ENCODE measurements around the gene NPB.
A peak's percentile ranks its signal among the peaks of the same experiment; 100 is the strongest.

Gene NPB

GRCh38 chr17:81902023-81902652 lies at the start of gene NPB:
Gene NPB (plus strand): TSS chr17:81902238. CDS start chr17:81902278, 40 bp downstream.
- no peak for DNase-seq

GRCh38 chr17:81854974-81855774 lies 46.9 kb upstream of the NPB start:
- DNase-seq, result peak; percentile 12

- no peak for DNase-seq
These were observed 43.7 kb upstream of the NPB start for GRCh38 chr17:81858170-81858966.

GRCh38 chr17:81858967-81859905 lies 42.8 kb upstream of the NPB start:
- no peak for DNase-seq

- no peak for DNase-seq
These were observed 41.9 kb upstream of the NPB start, which contains the start of gene P4HB for GRCh38 chr17:81859906-81860755. Gene P4HB (minus strand): TSS chr17:81860535. CDS start chr17:81860471, 64 bp downstream.

GRCh38 chr17:81860756-81861568 lies 41.1 kb upstream of the NPB start:
- DNase-seq, result peak; percentile 99

DNA sequence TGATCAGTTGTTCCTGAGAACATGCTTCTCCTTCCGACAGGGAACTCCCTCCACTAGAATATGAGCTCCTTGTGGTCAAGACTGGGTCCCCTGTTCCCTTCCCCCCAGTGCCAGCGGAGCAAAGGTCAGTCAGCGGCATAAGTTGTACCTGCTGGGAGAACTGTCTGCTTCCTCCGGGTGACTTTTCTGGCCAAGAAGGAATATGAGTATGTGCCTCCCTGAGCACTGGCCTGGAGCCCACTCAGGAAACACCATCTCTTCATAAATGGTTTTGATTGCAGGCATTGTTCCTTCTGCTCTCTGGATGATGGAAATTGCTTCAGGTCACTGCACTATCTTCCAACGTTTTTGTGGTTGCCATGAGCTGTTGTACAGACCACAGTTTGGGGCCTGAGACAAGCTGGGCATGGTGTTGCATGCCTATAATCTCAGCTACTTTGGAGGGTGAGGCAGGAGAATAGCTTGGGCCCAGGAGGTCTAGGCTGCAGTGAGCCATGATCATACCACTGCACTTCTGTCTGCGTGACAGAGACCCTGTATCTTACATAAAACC lies 38.8 kb upstream of the NPB start:
- DNase-seq, result no peak

DNA sequence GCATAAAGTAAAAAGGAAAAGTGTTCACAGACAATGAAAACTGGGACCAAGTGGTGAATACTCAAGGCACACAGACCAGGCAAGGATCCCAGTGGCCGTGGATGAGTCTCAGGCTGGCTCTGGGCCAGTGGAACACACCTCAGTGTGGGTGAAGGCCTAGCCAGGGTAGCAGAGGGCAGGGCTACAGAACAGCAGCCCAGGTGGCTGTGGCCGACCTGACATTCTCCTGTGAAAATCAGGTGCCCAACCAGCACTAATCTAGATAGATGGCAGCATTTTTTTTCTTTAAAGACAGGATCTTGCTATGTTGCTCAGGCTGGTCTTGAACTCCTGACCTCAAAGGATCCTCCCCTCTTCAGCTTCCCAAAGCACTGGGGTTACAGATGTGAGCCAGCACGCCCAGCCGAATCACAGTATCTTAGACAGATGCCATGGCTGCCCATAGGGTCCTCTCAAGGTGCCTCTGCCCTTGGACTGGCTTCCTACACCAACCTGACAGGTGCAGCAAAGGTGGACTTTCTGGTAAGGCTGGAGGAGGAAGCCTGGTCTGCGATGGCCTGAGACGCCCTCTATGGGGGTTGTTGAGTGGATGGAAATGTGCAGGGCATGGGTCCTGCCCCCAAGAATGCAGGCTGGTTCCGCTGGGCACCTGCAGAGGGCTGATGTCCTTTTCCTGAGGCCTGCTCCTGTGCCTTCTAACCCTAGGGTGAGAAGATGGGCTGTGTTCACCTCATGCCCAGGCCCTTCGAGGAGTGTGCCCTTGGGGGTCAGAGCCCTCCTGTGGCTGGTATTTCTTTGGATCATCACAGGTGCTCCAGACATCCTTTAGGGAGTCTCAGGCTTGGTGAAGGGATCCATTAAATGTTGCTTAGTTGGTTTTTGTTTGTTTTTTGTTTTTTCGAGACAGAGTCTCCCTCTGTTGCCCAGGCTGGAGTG lies 37.9 kb upstream of the NPB start:
- DNase-seq, result no peak

GRCh38 chr17:81865358-81865732 lies 36.7 kb upstream of the NPB start:
- no peak for DNase-seq

- no peak for DNase-seq
These were observed 36.2 kb upstream of the NPB start for GRCh38 chr17:81865733-81866439.

DNA sequence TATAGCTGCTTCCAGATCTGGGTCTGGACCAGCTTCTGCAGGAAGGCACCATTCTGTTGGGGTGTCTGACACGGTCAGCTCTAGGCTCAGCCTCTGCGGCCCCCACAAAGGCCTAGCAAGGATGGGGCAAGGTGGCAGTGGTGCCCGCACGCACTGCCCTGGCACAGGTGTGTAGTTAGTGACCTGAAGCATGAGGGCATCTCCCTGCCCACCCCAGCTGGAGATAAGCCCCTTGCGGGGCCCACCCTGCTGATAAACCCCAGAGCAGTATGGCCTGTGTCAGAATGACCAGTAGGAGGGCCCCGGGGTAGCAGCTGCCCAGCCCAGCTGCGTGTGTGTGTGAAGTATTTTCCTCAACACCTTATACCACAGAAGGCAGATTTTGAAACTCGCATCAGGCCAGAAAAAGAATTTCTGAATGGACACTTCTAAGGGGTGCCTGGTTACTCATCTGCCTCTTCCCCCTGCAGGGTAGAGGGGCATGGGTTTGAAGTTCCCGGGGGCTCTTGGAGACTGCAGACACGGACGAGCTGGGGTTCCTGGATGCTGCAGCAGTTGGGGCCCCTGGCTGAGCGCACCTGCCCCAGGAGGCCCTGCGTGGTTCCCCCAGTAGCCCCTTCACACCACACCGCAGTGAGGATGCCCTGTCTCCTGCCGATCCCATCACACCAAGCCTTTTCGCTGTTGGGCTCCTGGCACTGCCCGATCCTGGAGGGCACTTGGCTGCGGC lies 35.4 kb upstream of the NPB start:
- DNase-seq, result no peak

DNA sequence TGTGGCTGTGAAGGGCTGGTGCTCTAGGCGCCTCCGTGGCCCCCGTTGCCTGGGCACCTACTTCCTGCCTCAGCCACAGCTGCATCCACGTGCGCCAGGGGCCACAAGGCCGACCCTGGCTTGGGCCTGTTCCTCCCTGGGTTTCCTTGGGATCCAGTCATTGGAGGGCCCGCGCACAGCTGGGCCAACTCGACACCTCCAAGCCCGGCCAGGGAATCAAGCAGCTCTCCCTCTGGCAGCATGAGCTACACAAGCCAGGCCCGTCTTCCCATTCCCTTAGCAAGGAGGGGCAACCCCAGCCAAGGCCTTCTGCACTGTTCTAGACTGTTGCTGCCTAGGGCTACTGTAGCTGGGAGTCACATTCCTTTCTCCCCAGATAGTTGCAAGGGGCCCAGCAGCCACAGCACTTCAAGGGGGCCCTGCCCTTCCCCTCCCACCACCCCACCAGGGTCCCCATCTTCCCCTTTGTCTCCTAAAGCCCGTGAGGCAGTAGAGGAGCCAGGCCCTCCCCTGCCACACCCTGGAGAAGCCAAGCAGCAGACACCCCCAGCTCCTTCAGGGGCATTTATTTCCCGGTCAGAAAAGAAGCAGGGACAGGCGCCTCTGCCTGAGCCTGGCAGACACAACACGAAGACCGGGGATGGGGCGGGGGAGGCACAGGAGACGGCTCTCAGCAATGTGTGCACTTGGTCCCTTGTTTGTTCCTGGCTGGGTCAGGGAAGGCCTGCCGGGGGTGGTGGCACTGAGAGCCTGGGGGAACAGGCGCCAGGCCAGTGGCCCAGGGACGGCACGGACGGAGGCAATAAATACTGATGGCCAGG lies 34.7 kb upstream of the NPB start:
- DNase-seq, result peak; percentile 34

GRCh38 chr17:81867991-81868673 lies 33.9 kb upstream of the NPB start:
- no peak for DNase-seq

- no peak for DNase-seq
These were observed 33.3 kb upstream of the NPB start for GRCh38 chr17:81868674-81869220.

DNA sequence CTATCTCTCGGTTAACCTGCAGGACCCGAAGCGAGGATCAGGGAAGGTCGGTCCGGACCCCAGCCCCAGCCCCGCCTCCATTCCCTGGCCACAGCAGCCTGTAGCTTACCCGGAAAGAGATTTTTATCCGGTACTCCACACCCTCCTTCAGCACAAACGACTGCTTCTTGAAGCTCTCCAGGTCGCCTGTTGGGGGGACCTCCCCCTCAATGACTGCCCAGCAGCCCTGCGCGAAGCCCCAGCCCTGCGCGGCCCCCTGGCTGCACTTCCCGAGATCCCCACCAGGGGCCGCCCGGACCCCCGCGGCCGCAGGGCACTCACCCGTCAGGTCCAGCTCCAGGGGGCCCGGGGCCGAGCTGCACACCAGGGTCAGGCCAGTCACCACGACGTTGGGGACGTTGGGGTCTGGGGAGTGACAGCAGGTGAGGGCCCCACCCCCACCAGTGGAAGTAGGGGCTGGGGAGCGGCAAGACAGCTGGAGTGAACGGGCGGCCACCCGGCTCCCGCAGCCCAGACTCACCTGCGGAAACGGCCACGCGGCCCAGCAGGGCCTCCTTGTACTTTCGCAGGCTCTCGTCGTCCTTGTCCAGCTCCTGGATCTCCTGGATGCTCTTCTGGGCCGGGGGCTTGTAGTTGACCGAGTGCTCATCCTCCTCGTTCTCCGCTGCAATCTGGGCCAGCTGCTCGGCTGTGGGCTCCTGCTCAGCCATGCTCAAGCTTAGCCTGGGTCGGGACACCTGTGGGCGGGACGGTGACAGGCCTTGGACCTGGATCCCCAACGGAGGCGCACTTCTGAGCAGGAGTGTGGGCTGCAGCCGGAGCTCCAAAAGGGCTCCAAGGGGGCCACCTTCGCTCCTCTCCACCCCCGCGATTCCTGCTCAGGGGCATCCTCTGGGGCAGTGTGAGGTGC lies 32.6 kb upstream of the NPB start:
- DNase-seq, result peak; percentile 45

All from CD4-positive, alpha-beta T cell treated with Interleukin-6 for 4 hours (primary cell).